AG09319 (cell line): ENCODE measurements around the gene BTBD9.

Source experiments
- DNase-seq: peaks from one replicate; pipeline ENCODE4 v3.0.0-alpha.2; 2010; ENCODE audit warnings: low read depth; ENCODE audit errors: extremely low read depth
- TF ChIP-seq, protein P1 (sequence below): IDR thresholded peaks from 2 replicates; pipeline ENCODE4 v1.5.1; 2011; ENCODE audit warnings: low read depth, mild to moderate bottlenecking, inconsistent platforms, low read length, moderate library complexity

Gene BTBD9

DNA sequence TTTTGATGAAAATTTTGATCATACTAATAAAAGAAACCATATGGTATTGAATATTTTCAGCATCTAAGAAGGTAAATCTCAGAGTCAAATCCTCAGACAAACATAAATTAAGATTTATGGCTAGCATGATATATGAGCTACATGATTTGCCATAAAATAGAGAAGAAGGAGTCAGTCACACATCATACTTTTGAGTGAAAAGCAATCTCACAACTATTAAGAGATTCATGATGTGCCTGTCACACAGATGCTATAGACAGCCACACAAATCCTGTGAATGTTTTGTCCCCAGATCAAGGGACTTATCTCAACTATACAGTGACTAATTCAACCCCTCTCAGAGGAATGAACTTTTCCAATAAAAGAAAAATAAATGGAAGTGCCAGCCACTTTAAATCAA, 85.7 kb downstream of the BTBD9 start:
- TF ChIP-seq, protein P1, sequence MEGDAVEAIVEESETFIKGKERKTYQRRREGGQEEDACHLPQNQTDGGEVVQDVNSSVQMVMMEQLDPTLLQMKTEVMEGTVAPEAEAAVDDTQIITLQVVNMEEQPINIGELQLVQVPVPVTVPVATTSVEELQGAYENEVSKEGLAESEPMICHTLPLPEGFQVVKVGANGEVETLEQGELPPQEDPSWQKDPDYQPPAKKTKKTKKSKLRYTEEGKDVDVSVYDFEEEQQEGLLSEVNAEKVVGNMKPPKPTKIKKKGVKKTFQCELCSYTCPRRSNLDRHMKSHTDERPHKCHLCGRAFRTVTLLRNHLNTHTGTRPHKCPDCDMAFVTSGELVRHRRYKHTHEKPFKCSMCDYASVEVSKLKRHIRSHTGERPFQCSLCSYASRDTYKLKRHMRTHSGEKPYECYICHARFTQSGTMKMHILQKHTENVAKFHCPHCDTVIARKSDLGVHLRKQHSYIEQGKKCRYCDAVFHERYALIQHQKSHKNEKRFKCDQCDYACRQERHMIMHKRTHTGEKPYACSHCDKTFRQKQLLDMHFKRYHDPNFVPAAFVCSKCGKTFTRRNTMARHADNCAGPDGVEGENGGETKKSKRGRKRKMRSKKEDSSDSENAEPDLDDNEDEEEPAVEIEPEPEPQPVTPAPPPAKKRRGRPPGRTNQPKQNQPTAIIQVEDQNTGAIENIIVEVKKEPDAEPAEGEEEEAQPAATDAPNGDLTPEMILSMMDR, result no peak
- no peak for DNase-seq

DNA sequence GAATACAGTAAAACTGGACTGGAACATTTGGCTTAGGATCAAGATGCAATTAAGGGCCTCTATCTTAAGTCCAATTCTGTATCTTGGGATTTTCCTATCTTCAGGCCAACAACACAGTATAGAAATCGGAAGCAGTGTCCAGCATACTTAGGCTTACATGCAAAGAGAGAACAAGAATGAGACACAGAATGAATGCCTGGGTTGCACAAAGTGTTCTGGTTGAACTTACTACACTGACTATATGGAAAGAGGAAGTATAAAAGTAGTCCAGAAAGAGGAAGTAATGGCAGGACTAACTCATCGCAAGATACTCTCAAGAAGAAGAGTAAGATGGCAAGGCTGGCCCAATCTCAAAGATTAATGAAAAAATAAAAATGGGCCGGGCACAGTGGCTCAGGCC, 87.6 kb downstream of the BTBD9 start:
- DNase-seq, result no peak
- TF ChIP-seq, protein P1, result no peak

DNA sequence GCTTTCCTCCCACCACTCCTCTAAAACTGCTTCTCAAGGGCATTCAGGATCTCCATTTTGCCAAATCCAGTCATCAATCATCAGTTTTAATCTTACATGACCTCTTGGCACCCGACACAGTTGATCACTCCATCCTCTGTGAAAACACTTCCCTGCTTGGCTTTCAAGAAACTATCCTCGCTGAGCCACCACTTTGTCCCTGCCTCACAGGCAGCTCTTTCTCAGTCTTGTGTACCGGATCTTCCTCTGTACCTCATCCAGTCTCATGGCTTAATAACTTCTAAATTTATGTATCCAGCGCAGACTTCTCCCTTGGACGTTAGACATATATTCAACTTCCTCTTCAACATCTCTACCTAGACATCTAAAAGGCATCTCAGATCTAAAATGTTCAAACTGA, 89.9 kb downstream of the BTBD9 start:
- no peak for DNase-seq
- TF ChIP-seq, protein P1, result no peak

DNA sequence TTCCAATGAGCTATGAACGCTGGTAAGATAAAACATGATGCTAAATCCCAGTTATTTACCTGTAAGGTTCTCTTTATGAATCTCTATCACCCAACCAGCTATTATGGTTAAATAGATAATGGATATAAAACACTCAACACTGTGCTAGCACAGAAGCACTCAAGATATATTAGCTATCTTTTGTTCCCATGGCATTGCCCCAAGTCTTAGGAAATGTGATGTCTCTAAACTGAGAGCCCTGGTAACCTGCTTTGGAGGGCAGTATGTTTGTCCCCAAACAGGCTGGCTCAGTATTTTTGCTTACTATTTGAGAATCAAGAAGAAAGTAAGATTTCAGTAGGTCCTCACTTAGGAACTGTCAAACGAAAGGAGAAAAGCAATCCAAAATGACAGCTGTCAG, 90.5 kb downstream of the BTBD9 start:
- DNase-seq, result no peak

DNA sequence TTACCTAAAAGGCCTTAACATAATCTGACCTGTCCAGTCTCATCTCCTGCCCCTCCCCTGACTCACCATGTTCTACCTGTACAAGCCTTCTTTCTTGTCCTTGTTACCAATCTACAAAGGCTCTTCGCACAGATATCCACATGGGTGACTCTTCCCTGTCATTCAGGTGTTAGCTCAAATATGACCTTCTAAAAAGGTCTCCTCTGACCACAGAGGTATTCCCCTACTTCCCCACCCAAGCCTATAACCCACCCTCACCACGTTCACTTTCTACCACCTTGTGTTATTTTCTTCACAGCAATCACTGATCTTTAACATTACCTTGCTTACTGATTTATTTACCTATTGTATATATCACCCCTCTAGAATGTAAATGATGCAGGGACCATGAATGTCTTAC, 96.7 kb downstream of the BTBD9 start:
- TF ChIP-seq, protein P1, result no peak
- DNase-seq, result no peak

More for the DNA sequence above, 90.5 kb downstream of the BTBD9 start:
- TF ChIP-seq, protein P1, result no peak

DNA sequence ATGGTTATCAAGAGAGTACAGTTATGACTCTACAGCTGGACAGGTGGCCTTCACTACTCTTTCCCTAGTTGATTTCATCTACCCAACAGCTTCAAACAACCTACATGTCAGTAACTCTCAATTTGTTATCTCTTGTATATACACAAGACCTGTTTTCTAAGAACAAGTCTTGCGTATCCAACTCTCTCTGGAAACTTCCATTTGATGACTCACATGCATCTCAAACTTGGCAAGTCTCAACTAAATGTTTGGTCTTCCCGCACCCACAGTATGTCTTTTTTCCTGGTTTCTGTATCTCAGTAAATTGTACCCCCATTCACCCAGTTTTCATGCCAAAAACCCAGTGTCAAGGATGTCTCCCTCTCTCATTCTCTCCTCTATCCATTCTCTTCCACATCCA, 97.7 kb downstream of the BTBD9 start:
- TF ChIP-seq, protein P1, result no peak
- DNase-seq, result no peak

DNA sequence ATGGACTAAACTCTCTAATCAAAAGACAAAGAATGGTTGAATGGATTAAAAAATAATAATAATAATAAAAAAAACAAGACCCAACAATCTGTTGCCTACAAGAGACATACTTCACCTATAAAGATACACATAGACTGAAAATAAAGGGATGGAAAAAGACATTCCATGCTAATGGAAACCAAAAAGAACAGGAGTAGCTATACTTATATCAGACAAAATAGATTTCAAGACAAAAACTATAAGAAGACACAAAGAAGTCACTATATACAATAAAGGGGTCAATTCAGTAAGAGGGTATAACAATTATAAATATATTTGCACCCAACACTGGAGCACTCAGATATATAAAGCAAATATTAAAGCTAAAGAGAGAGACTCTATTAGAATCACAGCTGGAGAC, 106.7 kb downstream of the BTBD9 start:
- TF ChIP-seq, protein P1, result no peak

More for the DNA sequence above, 106.7 kb downstream of the BTBD9 start:
- no peak for DNase-seq
